Measurements from ENCODE around the gene LSP1.

Gene LSP1

DNA sequence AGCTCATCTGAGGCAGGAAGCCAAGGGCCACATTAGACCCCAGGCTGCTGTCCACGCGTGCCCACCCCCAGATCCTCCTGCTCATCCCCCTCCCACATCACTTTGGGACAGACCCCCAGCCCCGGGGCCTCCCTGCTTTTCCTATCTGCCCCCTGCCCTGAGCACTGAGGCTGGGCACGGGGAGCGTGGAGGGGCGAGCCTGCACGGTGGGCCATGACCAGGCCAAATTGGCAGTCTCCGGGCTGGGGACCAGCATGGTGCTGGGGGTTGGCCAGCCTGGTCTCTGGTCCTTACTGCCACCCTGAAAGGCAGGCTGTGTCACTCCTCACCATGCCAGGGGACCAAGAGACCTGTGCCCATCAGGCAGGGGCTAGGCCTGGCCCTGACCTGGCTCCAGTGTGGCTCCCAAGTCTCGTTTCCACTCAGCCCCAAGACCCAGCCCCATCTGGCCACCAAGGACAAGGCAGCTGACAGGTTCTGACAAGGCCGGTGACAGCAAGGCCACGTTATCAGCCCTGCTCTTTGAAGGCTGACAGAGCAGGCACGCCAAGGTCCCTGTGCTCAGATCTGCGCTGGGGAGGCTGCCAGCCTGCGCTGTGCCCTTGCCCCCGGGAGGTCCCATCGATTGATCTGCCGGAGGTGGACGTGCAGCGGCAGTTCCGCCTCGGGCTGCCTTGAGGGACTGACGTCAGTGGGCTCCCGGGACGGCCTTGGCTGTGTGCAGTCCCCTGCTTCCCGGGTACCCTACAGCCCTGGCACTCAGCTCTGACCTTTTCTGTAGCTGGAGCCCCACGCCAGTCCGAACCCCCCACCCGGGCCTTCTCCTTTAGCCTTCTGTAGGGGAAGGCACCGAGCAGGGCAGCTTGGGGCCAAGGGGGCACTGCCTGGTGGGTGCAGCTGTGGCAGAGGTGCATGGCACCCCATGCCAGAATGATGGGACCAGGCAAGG, 10.5 kb upstream of the LSP1 start:
- no peaks in the 10 kb centered on the region for H3K36me3 ChIP-seq
- H3K4me1 ChIP-seq = no peaks in the 10 kb centered on the region; the same call in 1 of the 2 replicates
- TF ChIP-seq, protein P1, sequence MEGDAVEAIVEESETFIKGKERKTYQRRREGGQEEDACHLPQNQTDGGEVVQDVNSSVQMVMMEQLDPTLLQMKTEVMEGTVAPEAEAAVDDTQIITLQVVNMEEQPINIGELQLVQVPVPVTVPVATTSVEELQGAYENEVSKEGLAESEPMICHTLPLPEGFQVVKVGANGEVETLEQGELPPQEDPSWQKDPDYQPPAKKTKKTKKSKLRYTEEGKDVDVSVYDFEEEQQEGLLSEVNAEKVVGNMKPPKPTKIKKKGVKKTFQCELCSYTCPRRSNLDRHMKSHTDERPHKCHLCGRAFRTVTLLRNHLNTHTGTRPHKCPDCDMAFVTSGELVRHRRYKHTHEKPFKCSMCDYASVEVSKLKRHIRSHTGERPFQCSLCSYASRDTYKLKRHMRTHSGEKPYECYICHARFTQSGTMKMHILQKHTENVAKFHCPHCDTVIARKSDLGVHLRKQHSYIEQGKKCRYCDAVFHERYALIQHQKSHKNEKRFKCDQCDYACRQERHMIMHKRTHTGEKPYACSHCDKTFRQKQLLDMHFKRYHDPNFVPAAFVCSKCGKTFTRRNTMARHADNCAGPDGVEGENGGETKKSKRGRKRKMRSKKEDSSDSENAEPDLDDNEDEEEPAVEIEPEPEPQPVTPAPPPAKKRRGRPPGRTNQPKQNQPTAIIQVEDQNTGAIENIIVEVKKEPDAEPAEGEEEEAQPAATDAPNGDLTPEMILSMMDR (IDR thresholded peaks at IDR 0.05; ENCODE audit: low read depth, low read length) = no peak
- DNase-seq = no peak
- H3K27me3 ChIP-seq = no peaks in the 10 kb centered on the region
- H3K9me3 ChIP-seq = no peaks in the 10 kb centered on the region
- no peak overlapping the region for H3K4me3 ChIP-seq (ENCODE audit: low read depth, low read length)

DNA sequence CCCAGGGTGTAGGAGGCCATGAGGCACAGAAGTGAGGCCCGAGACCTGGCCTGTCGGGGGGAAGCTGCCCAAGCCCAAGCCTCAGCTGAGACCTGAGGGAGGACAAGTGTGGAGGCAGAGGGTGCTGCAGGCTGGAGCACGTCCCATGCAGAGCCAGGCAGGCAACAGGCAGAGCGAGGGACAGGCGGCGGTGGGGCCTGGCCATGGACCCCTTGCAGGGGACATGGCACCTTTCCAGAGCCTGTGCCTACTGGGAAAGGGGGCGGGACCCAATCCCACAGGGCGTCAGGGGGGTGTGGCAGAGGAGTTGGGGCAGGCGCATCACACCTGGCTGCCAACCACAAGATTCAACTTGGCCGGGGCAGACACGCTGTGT, 9.8 kb upstream of the LSP1 start:
- Histone ChIP-seq H3K4me1 (no peaks in the 10 kb centered on the region; the same call in 1 of the 2 replicates), H3K9me3 (no peaks in the 10 kb centered on the region), H3K36me3 (no peaks in the 10 kb centered on the region), H3K4me3 (ENCODE audit: low read depth, low read length) (no peak overlapping the region), H3K27me3 (no peaks in the 10 kb centered on the region)
- no peak for DNase-seq
- TF ChIP-seq, protein P1 (IDR thresholded peaks at IDR 0.05; ENCODE audit: low read depth, low read length) = no peak

DNA sequence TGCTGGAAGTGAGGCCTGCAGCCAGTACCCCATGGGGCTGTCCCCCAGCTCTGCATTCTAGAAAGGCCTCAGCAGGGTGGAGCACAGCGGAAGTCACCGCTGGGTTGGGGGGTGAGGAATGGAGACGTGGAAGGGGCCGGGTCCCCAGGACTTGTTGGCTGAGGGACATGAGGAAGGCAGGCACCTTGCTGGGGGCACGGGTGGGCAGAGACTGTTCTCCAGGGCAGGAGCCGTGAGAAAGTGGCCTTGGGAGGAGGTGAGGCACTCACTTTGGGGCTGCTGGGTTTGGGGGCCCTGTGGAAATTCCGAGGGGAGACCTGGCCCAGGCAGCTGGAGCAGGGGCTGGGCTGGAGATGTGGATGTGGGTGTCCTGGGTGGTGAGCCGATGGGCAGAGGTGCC, 9.1 kb upstream of the LSP1 start:
- DNase-seq = no peak
- H3K4me3 ChIP-seq (ENCODE audit: low read depth, low read length) = no peak overlapping the region
- no peaks in the 10 kb centered on the region for H3K27me3 ChIP-seq
- TF ChIP-seq, protein P1 (IDR thresholded peaks at IDR 0.05; ENCODE audit: low read depth, low read length) = no peak
- H3K36me3 ChIP-seq = no peaks in the 10 kb centered on the region
- no peaks in the 10 kb centered on the region for H3K9me3 ChIP-seq
- no peaks in the 10 kb centered on the region for H3K4me1 ChIP-seq

DNA sequence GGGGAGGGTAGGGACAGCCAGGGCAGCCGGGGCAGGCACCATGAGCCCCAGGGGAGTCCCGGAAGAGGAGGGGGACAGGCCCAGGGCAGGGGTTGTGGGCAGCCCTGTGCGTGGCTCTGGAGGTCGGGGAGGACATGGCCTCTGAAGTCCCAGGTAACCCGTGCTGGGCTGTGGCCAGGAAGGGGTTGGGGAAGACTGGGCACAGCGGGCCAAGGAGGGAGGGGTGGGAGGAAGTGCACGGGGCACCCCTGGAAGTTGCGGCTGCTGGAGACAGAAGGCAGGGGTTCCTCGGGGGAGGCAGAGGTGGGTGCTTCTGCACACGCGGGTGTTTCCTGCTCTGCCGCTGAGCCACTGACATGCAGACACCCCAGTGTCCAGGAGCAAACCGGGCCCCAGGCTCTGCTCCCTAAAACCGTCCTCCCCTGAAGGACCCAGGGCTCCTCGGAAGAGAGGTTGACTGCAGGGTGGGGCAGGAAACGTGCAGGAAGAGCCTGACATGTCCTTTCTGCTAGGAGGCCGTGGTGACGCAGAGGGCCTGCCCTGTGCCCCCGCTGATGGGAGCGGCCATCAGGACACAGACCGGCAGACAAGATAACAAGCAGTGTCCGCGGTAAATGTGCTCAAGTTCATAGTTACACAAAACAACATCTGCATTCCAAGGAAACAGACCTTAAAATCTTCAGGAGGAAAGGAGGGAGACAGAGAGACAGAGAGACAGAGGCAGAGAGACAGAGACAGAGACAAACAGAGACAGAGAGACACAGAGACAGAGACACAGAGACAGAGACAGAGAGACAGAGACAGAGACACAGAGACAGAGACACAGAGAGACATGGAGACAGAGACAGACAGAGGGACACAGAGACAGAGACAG, 8.4 kb upstream of the LSP1 start:
- DNase-seq = no peak
- Histone ChIP-seq H3K9me3 (no peaks in the 10 kb centered on the region), H3K4me1 (no peaks in the 10 kb centered on the region), H3K4me3 (ENCODE audit: low read depth, low read length) (no peak overlapping the region), H3K36me3 (no peaks in the 10 kb centered on the region), H3K27me3 (no peaks in the 10 kb centered on the region)
- TF ChIP-seq, protein P1 (IDR thresholded peaks at IDR 0.05; ENCODE audit: low read depth, low read length) = no peak

DNA sequence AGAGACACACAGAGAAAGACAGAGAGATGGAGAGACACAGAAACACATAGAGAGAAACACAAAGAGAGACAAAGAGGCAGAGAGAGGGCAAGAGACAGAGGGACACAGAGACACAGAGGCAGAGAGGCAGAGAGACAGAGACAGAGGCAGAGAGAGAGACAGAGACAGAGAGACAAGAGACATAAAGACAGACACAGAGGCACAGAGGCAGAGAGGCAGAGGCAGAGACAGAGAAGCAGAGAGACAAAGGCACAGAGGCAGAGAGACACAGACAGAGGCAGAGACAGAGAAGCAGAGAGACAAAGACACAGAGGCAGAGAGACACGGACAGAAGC, 7.8 kb upstream of the LSP1 start:
- H3K9me3 ChIP-seq = no peaks in the 10 kb centered on the region
- DNase-seq = no peak
- no peaks in the 10 kb centered on the region for H3K4me1 ChIP-seq
- TF ChIP-seq, protein P1 (IDR thresholded peaks at IDR 0.05; ENCODE audit: low read depth, low read length) = no peak
- no peak overlapping the region for H3K4me3 ChIP-seq (ENCODE audit: low read depth, low read length)
- no peaks in the 10 kb centered on the region for H3K27me3 ChIP-seq
- no peaks in the 10 kb centered on the region for H3K36me3 ChIP-seq
